HCT116 (cell line): Measurements from ENCODE around the gene SLC19A3. TPM values are rescaled to one million over a fixed set of nuclear protein-coding genes. Genes with fewer than 3 reads are reported as not detected.

Source experiments
- ATAC-seq: fragments of 200-7000 bp; cut with Tn5 transposase; 2 replicates; pipeline ENCODE4 v1.9.1; 2020; ENCODE audit warnings: mild to moderate bottlenecking, moderate library complexity
- BruUV-seq: library from RNA; stranded (reverse); fragments of 400-500 nt; replicated peaks from 2 replicates; lab custom pipeline; 2021; lab: Mats Ljungman, UMichigan
- CTCF ChIA-PET: fragments of 300-600 bp; sonication (Branson Sonifier 250); formaldehyde crosslinking; loops from one replicate; lab custom pipeline; 2021; ENCODE audit warnings: antibody characterized with exemption; lab: Charles Lee
- POLR2A ChIA-PET: fragments of 300-600, 350-600 bp; sonication (Branson Sonifier 250); formaldehyde crosslinking; loops from one replicate; lab custom pipeline; 2021; ENCODE audit warnings: antibody characterized with exemption; lab: Charles Lee
- RAD21 ChIA-PET, 2 experiments: fragments of 300-600 bp; sonication (Branson Sonifier 250); formaldehyde crosslinking; loops; one replicate each; lab custom pipeline; 2023; ENCODE audit warnings: low total read pairs in 2 of 2; ENCODE audit not compliant: uncharacterized antibody in 2 of 2, unreplicated experiment in 2 of 2, low non-redundant PET in 1 of 2; lab: Charles Lee
- DNase-seq: peaks from one replicate; pipeline ENCODE4 v3.0.0-alpha.2; 2010; ENCODE audit warnings: low read depth, low spot score
- H2AFZ ChIP-seq: fragments of 200-600 bp; shearing (Covaris generic), sonication (generic); 2 replicates; pipeline ENCODE4 v1.6.1; 2017; ENCODE audit warnings: low read depth, mixed run types, mixed read lengths, antibody characterized with exemption, low read length; ENCODE audit not compliant: poor library complexity, severe bottlenecking
- H3K27ac ChIP-seq: 2 replicates; pipeline ENCODE4 v1.5.1; 2012; ENCODE audit warnings: low read depth, low read length
- H3K27me3 ChIP-seq: fragments of 200-600 bp; sonication (generic); 2 replicates; pipeline ENCODE4 v1.6.1; 2016; ENCODE audit warnings: mixed run types, low read length, mixed read lengths; ENCODE audit not compliant: insufficient read depth
- H3K36me3 ChIP-seq, 2 experiments: fragments of 200-500 bp in 1 of 2; fragments of 200-600 bp in 1 of 2; sonication (Bioruptor generic) in 1 of 2; sonication (generic) in 1 of 2; 2 replicates each; pipeline versions ENCODE4 v1.5.1 to v1.6.1; 2014 to 2016; ENCODE audit warnings: low read length in 2 of 2, inconsistent platforms in 1 of 2, mixed read lengths in 1 of 2, mixed run types in 1 of 2; ENCODE audit not compliant: insufficient read depth in 2 of 2, control insufficient read depth in 1 of 2
- H3K4me1 ChIP-seq, 2 experiments: fragments of 200-600 bp in 1 of 2; sonication (generic) in 1 of 2; 2 replicates each; pipeline versions ENCODE4 v1.5.1 to v1.6.1; 2012 to 2017; ENCODE audit warnings: low read length in 2 of 2, inconsistent platforms in 1 of 2, mild to moderate bottlenecking in 1 of 2, mixed read lengths in 1 of 2, mixed run types in 1 of 2, moderate library complexity in 1 of 2; ENCODE audit not compliant: insufficient read depth in 2 of 2, control insufficient read depth in 1 of 2
- H3K4me2 ChIP-seq: fragments of 200-600 bp; sonication (generic); 2 replicates; pipeline ENCODE4 v1.6.1; 2017; ENCODE audit warnings: mixed run types, low read length, mixed read lengths
- H3K4me3 ChIP-seq, 2 experiments: fragments of 200-600 bp in 1 of 2; sonication (generic) in 1 of 2; replicated peaks in 1 of 2; 2 replicates each; pipeline ENCODE4 v1.5.1; 2011 to 2016; ENCODE audit warnings: low read length in 2 of 2, control low read depth in 1 of 2, low read depth in 1 of 2, mild to moderate bottlenecking in 1 of 2, mixed read lengths in 1 of 2, mixed run types in 1 of 2
- H3K79me2 ChIP-seq: fragments of 200-600 bp; sonication (generic); 2 replicates; pipeline ENCODE4 v1.6.1; 2017; ENCODE audit warnings: mild to moderate bottlenecking, mixed run types, low read length, moderate library complexity, mixed read lengths; ENCODE audit not compliant: insufficient read depth
- H3K9ac ChIP-seq: fragments of 200-600 bp; sonication (generic); 2 replicates; pipeline ENCODE4 v1.6.1; 2016; ENCODE audit warnings: low read length, mixed read lengths
- H3K9me2 ChIP-seq: fragments of 200-600 bp; sonication (generic), shearing (Covaris generic); 2 replicates; pipeline ENCODE4 v1.6.1; 2017; ENCODE audit warnings: mixed run types, mild to moderate bottlenecking, moderate library complexity; ENCODE audit not compliant: insufficient read depth
- H3K9me3 ChIP-seq, 2 experiments: fragments of 200-500 bp in 1 of 2; fragments of 200-600 bp in 1 of 2; sonication (Bioruptor generic) in 1 of 2; sonication (generic) in 1 of 2; 2 replicates each; pipeline ENCODE4 v1.6.1; 2014 to 2017; ENCODE audit warnings: low read length in 2 of 2, mixed read lengths in 2 of 2, inconsistent platforms in 1 of 2, low read depth in 1 of 2, mild to moderate bottlenecking in 1 of 2, mixed run types in 1 of 2, moderate library complexity in 1 of 2; ENCODE audit not compliant: control insufficient read depth in 1 of 2, insufficient read depth in 1 of 2
- H4K20me1 ChIP-seq: fragments of 200-600 bp; sonication (generic), shearing (Covaris generic); 2 replicates; pipeline ENCODE4 v1.6.1; 2017; ENCODE audit warnings: mixed run types, mild to moderate bottlenecking, moderate library complexity; ENCODE audit not compliant: insufficient read depth
- CBX3 ChIP-seq: IDR thresholded peaks from 2 replicates; pipeline ENCODE4 v1.6.1; 2012; ENCODE audit warnings: low read depth
- CEBPB ChIP-seq: IDR thresholded peaks from 2 replicates; pipeline ENCODE4 v1.6.1; 2012; ENCODE audit warnings: low read depth
- CTCF ChIP-seq, 3 experiments: fragments of 200-600 bp in 1 of 3; sonication (generic) in 1 of 3; IDR thresholded peaks in 2 of 3; conservative IDR thresholded peaks in 1 of 3; 2 replicates each; pipeline ENCODE4 v1.5.1; 2012 to 2017; ENCODE audit warnings: low read depth in 2 of 3, low read length in 2 of 3, antibody characterized with exemption in 1 of 3, borderline replicate concordance in 1 of 3, control low read depth in 1 of 3, mild to moderate bottlenecking in 1 of 3, mixed read lengths in 1 of 3, mixed run types in 1 of 3, moderate library complexity in 1 of 3; ENCODE audit not compliant: insufficient read depth in 1 of 3
- EZH2 ChIP-seq: fragments of 200-600 bp; sonication (generic); IDR thresholded peaks from 2 replicates; pipeline ENCODE4 v1.6.1; 2017; ENCODE audit warnings: antibody characterized with exemption, mixed run types
- EZH2phosphoT487 ChIP-seq: fragments of 200-600 bp; IDR thresholded peaks from 2 replicates; pipeline ENCODE4 v1.6.1; 2018; ENCODE audit warnings: antibody characterized with exemption, borderline replicate concordance
- FOSL1 ChIP-seq: IDR thresholded peaks from 2 replicates; pipeline ENCODE4 v1.6.1; 2012; ENCODE audit warnings: low read depth
- JUND ChIP-seq: IDR thresholded peaks from 2 replicates; pipeline ENCODE4 v1.6.1; 2012
- MAX ChIP-seq: IDR thresholded peaks from 2 replicates; pipeline ENCODE4 v1.6.1; 2012
- REST ChIP-seq: IDR thresholded peaks from 2 replicates; pipeline ENCODE4 v1.6.1; 2012; ENCODE audit warnings: low read depth
- TCF7L2 ChIP-seq: IDR thresholded peaks from 2 replicates; pipeline ENCODE4 v1.7.0; 2011; ENCODE audit warnings: borderline replicate concordance, inconsistent platforms; ENCODE audit not compliant: insufficient read depth, insufficient read length; ENCODE audit errors: extremely low read depth
- ZBTB33 ChIP-seq: IDR thresholded peaks from 2 replicates; pipeline ENCODE4 v1.6.1; 2011; ENCODE audit warnings: mild to moderate bottlenecking, low read length, moderate library complexity; ENCODE audit not compliant: insufficient replicate concordance; ENCODE audit errors: extremely low read depth
- ZFX ChIP-seq: fragments of 450-650 bp; IDR thresholded peaks from 2 replicates; pipeline ENCODE4 v1.6.1; 2017
- ZNF274 ChIP-seq: fragments of 200-500 bp; sonication (Bioruptor generic); IDR thresholded peaks from 2 replicates; pipeline ENCODE4 v1.6.1; 2014; ENCODE audit warnings: mild to moderate bottlenecking, low read depth, low read length, inconsistent platforms
- intact Hi-C: fragments of 100-400 bp; cut with micrococcal nuclease; formaldehyde crosslinking; loops from 2 replicates; pipeline ENCODE4 v1.10.0; 2022
- total RNA-seq: library from RNA; stranded (reverse); gene quantifications from one replicate; pipeline ENCODE4 v1.2.1, GENCODE V29; 2021; ENCODE audit not compliant: unreplicated experiment

Gene SLC19A3
- total RNA-seq, 1 experiment from 2014 or later = not detected

GRCh38 chr2:227748079-227748478 is 30.3 kb upstream of the SLC19A3 start (continued):
- 0 out of 2 replicates have a peak, but pooled peaks have one; percentile 15 for TF ChIP-seq MAX

- no peak for TF ChIP-seq ZFX
- no peak for TF ChIP-seq ZBTB33
- TF ChIP-seq MAX = no peak
- no peak for TF ChIP-seq JUND
- TF ChIP-seq EZH2 = no peak
- no peak for TF ChIP-seq CBX3
- no peak for TF ChIP-seq REST
- no peak for TF ChIP-seq EZH2phosphoT487
- no peak for TF ChIP-seq ZNF274
- no peak for TF ChIP-seq TCF7L2
- TF ChIP-seq CTCF (IDR thresholded peaks at IDR 0.05 in 2 of 3, conservative IDR thresholded peaks at IDR 0.05 in 1 of 3; ENCODE audit: borderline replicate concordance in 1 of 3, insufficient read depth in 1 of 3, low read depth in 2 of 3, low read length in 2 of 3) = no peak
- no peak for TF ChIP-seq CEBPB
- TF ChIP-seq FOSL1 = no peak
Measured at GRCh38 chr2:227745594-227745993, 27.8 kb upstream of the SLC19A3 start, which contains the start of gene SCYGR8. Gene SCYGR8, plus strand, starts transcription at chr2:227745894. Its CDS starts 0 bp downstream, at chr2:227745894.

More at GRCh38 chr2:227745594-227745993, 27.8 kb upstream of the SLC19A3 start, which contains the start of gene SCYGR8:
- no TSS peak for BruUV-seq
- ChIA-PET RAD21 (no interaction called here), CTCF (no interaction called here), POLR2A (no interaction called here)
- H3K27me3 ChIP-seq = no peaks in the 10 kb centered on the region
- intact Hi-C loops = loop anchor here (5.0 to 10.0 kb wide), 2 partner anchors 88 to 139 kb away; no protein-coding TSS in a partner anchor
- H3K9me2 ChIP-seq = no peaks in the 10 kb centered on the region
- no peak within 1 kb of the TSS for H3K9ac ChIP-seq
- no peak within 1 kb of the TSS for H3K27ac ChIP-seq
- H3K36me3 ChIP-seq = no peaks in the 10 kb centered on the region
- H3K9me3 ChIP-seq = no peaks in the 10 kb centered on the region
- H3K4me3 ChIP-seq = no peak within 1 kb of the TSS
- DNase-seq (no peak), ATAC-seq (no peak)
- no peak within 1 kb of the TSS for H3K4me2 ChIP-seq
- H3K4me1 ChIP-seq = no peaks in the 10 kb centered on the region
- H2AFZ ChIP-seq = no peak within 1 kb of the TSS
- no peaks in the 10 kb centered on the region for H4K20me1 ChIP-seq
- H3K79me2 ChIP-seq = no peaks in the 10 kb centered on the region
